Activated gamma-delta T cell (primary cell): ENCODE measurements around the gene SRSF7.
A peak's percentile ranks its signal among the peaks of the same experiment; 100 is the strongest.
"Not testable (repeated sequence)": the region's sequence is repeated elsewhere in the genome, so short reads cannot be mapped to it uniquely, and the experiment has no call there.

Experiments
- DNase-seq: peaks from one replicate; lab custom pipeline; 2025; lab: John Stamatoyannopoulos, UW
- total RNA-seq, 2 donors: gene quantifications; one replicate each; lab custom pipeline; 2026; lab: John Stamatoyannopoulos, UW

SRSF7 gene
- 353 to 373 reads per million in 2 donors for total RNA-seq

- DNase-seq: peak; percentile 82
Observed at GRCh38 chr2:38750891-38751595, at the start of gene SRSF7. Gene SRSF7, minus strand, starts transcription at chr2:38751361. Its CDS starts 105 bp downstream, at chr2:38751256.

DNA sequence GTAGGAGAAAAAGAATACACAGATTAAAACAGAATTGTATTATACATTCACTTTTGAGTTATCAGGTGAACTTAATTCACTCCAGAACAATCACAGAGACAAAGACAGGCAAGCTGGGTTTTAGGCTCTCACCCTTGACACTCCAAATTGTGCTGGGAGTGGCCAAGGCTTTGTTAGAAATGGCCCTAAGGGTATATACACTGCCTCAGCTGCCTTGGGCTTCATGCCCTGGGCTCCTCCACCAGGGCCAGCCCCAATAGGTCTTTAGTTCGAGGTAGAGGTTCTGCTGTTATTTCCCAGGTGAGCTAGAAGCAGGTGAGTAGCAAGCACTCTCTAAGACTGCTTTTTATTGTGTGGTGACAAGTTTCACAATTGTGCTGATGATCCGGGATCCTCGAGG is 46.8 kb upstream of the SRSF7 start:
- no peak for DNase-seq

- DNase-seq: no peak
Observed at GRCh38 chr2:38797250-38797676, 46.1 kb upstream of the SRSF7 start.

- DNase-seq: not testable (repeated sequence)
Observed at GRCh38 chr2:38795016-38795415, 43.9 kb upstream of the SRSF7 start.

DNA sequence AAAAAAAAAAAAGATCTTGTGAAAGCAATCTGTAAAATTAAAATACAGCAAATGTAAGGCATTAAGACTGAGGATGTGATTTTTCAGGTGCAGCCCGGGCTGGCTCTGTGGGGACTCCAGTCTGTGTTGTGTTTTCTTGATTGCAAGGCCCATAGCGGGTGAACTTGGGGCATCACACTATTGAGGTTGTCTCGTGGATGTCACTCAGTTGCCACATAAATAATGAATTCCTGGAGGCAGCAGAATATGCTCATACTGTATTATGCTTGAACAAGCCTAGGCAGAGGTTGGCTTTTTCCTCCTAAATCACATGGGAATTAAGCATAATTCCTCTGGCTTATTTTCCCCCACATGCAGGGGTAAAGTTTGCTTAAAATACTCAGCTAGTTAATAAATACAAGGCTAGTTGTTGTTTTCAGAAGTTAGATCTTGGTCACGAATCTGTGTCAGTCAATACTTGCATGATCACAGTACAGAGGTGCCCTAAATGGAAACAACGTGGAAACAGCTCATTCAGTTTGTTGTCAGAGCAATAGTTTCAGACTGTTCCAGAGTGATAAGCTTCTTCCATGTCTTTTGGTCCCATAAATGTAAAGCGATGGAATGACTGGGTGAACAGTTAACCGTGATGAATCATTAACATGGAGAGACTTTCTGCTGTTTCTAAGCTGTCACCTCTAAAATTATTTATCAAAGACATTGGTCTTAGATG is 43.2 kb upstream of the SRSF7 start:
- no peak for DNase-seq

GRCh38 chr2:38793511-38793910 is 42.4 kb upstream of the SRSF7 start:
- no peak for DNase-seq

GRCh38 chr2:38792751-38793150 is 41.6 kb upstream of the SRSF7 start:
- DNase-seq: no peak

DNA sequence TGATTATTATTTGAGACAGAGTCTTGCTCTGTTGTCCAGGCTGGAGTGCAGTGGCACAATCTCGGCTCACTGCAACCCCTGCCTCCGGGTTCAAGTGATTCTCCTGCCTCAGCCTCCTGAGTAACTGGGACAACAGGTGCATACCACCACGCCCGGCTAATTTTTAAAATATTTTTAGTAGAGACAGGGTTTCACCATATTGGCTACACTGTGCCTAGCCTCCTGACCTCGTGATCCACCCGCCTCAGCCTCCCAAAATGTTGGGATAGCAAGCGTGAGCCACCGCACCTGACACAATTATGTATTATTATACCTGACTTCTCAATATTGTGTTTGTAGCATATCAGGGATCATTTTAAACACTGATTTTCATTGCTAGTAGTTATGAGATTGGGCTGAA is 41.2 kb upstream of the SRSF7 start:
- DNase-seq: not testable (repeated sequence)

- no peak for DNase-seq
Observed at GRCh38 chr2:38791744-38792143, 40.6 kb upstream of the SRSF7 start.

DNA sequence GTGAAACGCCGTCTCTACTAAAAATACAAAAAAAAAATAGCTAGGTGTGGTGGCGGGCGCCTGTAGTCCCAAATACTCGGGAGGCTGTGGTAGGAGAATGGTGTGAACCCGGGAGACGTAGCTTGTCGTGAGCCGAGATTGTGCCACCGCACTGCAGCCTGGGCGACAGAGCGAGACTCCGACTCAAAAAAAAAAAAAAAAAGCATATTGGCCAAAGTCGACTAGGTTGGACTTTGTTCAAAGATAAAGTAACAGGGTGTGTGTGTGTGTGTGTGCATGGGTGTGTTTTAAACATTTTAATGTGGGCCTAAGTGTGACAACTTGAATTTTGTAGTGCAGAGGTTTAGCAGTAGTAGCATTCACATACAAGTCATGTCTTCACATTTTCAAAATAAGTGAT is 38.5 kb upstream of the SRSF7 start:
- DNase-seq: no peak

DNA sequence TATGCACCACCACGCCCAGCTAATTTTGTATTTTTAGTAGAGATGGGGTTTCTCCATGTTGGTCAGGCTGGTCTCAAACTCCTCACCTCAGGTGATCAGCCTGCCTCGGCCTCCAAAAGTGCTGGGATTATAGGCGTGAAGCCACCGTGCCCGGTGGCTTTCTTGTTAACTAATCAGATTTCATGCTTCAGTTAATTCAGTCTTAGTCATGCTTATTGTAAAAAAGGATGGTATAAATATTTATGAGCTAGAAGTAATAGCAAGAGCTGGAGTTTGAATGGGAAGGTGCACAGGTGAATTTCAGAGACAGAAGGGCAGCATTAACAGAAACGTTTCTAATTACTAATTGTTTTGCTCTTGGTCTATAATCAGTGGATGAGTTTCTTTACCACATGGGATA is 37.1 kb upstream of the SRSF7 start:
- no peak for DNase-seq

- DNase-seq: no peak
Observed at GRCh38 chr2:38783586-38783985, 32.4 kb upstream of the SRSF7 start.

DNA sequence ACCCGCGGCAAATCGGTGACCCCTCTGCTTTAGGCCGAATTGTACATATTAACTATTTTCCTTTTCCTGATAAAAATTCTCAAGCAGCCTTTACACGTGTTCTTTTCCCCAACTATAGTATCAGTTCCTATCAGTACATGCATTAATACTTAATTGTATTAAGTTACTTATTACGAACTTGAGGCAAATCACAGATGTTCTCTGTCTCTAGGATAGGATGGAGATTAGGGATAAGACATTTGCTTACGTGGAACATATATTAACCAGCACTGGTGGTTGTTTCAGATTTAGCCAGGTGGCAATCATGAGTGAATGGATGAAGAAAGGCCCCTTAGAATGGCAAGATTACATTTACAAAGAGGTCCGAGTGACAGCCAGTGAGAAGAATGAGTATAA is 27.5 kb upstream of the SRSF7 start:
- DNase-seq: no peak

GRCh38 chr2:38776531-38776930 is 25.4 kb upstream of the SRSF7 start:
- no peak for DNase-seq

- DNase-seq: no peak
Observed at GRCh38 chr2:38775921-38776225, 24.7 kb upstream of the SRSF7 start.

DNA sequence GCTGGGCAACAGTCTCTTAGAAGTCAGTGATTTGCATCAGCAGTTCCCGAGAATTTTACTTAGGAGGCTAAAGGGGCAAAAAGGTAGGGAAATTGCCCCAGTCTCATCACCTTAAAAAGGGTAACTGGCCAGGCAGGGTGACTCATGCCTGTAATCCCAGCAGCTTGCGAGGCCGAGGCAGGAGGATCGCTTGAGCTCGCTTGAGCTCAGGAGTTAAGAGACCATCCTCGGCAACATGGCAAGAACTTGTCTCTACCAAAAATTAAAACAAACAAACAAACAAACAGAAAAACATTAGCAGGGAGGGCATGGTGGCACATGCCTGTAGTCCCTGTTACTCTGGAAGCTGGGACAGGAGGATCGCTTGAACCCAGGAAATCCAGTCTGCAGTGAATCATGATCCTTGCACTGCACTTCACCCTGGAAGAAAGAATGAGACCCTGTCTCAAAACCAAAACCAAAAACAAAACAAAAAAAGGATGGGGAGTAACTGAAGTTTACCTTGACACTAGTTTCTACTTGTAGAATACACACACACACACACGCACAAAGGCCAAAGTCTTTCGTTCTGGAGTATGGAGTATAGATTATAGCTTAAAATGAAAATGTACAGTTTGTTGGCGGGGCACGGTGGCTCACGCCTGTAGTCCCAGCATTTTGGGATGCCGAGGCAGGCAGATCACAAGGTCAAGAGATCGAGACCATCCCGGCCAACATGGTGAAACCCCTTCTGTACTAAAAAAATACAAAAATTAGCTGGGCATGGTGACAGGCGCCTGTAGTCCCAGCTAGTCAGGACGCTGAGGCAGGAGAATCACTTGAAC is 24.1 kb upstream of the SRSF7 start:
- DNase-seq: no peak

GRCh38 chr2:38771632-38772031 is 20.5 kb upstream of the SRSF7 start:
- no peak for DNase-seq

- DNase-seq: no peak
Observed at GRCh38 chr2:38765551-38765950, 14.4 kb upstream of the SRSF7 start.

DNA sequence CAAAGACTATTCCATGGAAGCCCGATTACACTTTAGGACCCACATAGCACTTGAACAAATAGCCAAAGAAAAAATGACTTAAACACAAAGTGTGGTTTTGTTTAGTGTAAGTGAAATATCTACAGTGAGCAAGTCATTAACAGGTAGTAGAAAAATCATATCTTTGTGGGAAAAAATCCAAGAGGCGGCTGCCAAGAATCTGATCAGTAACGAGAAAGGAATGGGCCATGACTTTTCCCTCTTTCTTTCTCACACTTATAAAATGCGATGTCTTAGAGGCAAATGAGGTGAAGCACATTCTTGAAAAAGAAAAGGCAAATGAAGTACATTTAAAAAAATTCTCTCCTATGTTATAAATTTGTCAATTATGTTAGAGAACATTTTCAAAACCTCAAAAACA is 14.0 kb upstream of the SRSF7 start:
- no peak for DNase-seq

GRCh38 chr2:38763728-38764127 is 12.6 kb upstream of the SRSF7 start:
- DNase-seq: no peak

GRCh38 chr2:38763228-38763627 is 12.1 kb upstream of the SRSF7 start:
- no peak for DNase-seq

DNA sequence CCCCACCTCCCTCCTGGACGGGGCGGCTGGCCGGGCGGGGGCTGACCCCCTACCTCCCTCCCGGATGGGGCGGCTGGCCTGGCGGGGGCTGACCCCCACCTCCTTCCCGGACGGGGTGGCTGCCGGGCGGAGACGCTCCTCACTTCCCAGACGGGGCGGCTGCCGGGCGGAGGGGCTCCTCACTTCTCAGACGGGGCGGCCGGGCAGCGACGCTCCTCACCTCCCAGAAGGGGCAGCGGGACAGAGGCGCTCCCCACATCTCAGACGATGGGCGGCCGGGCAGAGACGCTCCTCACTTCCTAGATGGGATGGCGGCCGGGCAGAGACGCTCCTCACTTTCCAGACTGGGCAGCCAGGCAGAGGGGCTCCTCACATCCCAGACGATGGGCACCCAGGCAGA is 4.7 kb upstream of the SRSF7 start:
- DNase-seq: not testable (repeated sequence)

GRCh38 chr2:38754506-38754905 is 3.3 kb upstream of the SRSF7 start:
- DNase-seq: no peak
